NCI-H2227 treated with DMSO at 0.1 percent for 48 hours (cell line): Measurements from ENCODE around the gene CLPX.
"Not testable (repeated sequence)": the region's sequence is repeated elsewhere in the genome, so short reads cannot be mapped to it uniquely, and the experiment has no call there.

ENCODE experiments used
- DNase-seq: peaks from one replicate; lab custom pipeline; 2025; lab: John Stamatoyannopoulos, UW

CLPX gene

DNA sequence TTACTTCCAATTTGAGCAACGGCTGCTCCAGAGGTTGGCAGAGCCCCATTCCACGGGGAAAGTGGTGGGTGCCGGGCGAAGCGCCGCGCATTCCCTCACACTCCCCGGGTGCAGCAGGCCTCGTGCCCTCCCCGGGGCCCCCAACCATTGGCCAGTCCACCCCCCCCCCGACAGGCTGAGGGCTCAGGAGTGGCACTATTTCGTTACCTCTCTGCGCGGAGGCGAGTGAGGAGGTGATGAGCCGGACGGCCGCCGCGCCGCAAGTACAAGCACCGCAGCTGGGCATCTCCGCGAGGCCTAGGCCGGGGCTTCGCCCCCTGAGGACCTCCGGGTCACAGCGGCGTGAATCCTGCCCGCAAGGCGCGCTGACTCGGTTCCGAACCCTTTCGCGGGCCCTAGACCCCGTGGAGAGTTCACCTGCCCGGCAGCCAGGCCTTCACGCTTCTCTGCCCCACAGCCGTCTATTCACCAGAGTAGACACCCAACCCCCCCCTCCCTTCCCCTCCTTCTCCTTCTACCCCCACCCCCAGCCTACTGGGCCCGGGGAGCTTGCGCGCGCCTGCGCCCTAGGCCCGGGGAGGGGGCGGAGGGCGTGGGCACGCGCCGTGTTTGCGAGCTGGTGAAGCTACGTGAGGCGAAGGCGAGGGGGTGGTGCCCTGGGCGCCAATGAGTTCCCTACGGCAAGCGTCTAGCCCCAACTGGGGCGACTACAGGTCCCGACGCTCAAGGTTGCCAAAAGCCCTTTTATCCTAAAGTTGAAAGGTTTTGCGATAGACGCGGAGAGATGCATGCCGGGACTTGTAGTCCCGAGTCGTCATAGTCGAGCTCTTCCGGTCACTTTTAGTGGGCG lies at the start of gene CLPX:
Gene CLPX, minus strand, starts transcription at position 475 of the 850 bp plus-strand sequence. Its CDS starts 189 bp downstream, at position 286.
- peak; percentile 80 for DNase-seq

DNA sequence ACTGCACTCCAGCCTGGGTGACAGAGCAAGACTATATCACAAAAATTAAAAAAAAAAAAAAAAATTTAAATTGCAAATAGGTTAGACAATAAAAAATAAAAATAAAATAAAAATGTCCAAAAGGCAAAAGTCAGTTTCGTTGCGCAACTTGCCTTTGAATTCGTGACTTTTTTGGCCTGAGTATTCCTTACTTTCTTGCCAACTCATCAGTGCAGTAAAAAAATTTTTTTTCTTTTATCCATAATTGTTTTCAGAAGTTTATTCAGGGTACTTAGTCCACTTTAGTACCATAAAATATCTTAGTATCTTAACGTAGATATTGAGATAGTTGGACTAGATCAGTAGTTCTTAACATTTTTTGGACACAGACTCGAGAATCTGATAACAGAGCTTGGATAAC lies 48.6 kb upstream of the CLPX start:
- DNase-seq, result no peak

DNA sequence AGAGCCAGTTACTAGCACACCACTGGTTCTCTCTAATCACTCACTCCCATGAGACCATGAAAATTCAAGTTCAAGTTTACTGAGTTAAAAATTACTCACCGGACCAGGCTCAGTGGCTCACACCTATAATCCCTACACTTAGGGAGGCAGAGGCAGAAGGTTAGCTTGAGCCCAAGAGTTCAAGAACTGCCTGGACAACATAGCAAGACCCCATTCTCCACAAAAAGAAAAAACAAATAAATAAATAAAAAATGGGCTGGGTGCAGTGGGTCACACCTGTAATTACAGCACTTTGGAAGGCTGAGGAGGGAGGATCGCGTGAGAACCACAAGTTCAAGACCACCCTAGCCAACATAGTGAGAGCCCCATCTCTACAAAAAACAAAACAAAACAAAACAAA lies 47.4 kb upstream of the CLPX start:
- no peak for DNase-seq

DNA sequence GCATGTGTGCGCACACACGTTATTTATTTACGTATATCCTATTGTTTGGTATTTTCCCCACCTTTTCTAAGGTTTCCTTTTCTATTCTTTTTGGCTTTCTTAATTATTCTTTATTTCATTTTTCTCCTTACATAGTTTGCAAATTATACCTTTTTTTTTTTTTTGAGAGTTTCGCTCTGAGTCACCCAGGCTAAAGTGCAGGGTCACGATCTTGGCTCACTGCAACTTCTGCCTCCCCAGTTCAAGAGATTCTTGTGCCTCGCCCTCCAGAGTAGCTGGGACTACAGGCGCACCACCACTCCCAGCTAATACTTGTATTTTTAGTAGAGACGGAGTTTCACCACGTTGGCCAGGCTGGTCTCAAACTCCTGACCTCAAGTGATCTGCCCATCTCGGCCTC lies 46.2 kb upstream of the CLPX start:
- DNase-seq, result no peak

DNA sequence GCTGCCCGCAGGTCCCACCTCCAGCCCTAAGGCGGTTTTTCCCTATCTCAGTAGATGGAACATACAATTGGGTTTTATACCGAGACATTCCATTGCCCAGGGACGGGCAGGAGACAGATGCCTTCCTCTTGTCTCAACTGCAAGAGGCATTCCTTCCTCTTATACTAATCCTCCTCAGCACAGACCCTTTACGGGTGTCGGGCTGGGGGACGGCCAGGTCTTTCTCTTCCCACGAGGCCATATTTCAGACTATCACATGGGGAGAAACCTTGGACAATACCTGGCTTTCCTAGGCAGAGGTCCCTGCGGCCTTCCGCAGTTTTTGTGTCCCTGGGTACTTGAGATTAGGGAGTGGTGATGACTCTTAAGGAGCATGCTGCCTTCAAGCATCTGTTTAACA lies 41.8 kb upstream of the CLPX start:
- DNase-seq, result not testable (repeated sequence)

DNA sequence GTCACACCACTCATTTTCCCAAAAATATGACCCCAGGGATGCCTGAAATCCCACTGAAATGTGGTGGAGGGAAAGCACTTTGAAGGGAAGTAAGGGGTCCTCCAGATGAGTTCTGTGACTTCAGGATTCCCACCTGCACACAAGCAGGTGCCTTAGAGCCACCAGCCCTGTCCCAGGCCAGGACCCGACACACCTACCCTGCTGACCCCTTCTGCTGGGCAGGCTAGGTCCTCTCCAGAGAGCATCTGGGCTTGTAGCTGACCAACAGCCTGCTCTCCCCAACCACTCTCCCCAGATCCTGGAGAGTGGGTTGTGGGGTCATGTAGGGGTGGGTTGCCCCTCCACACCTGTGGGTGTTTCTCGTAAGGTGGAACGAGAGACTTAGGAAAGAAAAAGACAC lies 41.1 kb upstream of the CLPX start:
- DNase-seq, result no peak

DNA sequence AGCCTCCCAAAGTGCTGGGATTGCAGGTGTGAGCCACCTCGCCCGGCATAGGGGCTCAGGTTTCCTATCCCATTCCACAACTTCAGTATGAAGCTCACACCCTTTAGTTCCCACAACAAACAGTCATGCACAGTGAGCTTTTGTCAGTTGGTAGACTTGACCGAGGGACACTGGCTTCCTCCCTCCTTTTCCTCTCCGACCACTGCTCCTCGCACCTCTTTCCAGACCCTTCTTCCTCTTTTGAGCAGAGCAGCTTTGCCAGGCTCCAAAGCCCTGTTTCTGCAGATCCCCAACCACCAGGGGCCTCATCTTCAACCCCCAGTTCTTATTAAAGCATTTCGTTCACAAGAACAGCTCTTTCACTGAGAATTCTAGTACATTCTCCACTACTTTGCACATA lies 38.9 kb upstream of the CLPX start:
- DNase-seq, result no peak

DNA sequence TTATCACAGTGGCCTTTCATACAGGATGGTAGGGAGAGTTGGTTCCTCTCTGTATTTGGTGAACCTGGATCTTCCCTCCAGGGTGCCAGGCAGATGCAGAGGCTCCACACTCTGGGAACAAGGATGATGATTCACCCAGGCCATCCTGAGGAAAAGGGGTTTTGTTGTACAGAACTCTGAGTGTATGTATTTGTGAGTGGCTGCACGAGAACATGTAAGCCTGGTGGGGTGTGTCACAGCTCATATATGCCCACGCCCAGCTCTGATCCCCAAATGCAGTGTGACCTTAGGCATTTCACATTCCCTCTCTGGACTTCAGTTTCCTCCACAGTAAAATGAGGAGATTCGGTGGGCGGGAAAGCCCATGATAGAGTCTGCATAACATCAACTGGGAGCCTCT lies 37.7 kb upstream of the CLPX start:
- no peak for DNase-seq

DNA sequence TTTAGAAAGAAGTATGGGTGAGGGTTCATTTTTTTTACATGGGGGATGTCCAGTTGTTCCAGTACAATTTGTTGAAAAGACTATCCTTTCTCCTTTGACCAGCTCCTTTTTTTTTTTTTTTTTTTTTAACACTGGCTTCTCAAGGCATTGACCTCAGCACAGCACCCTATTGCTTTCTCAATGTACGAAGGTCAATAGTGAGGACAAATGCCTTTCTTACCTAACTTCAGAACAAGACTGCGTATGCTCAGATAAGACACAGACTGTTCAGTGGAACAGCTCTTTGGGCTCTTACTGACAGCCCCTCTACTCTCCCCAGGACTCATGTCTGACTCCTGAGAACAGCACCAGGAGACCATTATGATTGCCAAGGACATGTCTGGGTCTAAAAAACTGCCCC lies 36.6 kb upstream of the CLPX start:
- DNase-seq, result no peak

DNA sequence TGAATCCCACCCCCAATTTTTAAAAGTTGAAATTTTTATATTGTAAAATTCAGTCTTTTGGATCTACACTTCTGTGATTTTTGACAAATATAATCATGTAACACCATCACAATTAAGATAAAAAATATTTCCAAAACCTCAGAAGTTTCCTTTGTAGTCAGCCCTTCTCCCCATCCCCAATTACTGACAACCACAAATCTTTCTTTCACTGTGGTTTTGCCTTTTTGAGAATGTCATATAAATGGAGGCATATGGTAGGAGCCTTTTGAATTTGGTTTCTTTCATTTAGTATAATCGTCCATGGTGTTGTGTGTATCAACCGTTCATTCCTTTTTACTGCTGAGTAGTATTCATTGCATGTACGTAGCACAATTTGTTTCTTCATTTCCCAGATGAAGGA lies 34.0 kb upstream of the CLPX start:
- DNase-seq, result no peak

DNA sequence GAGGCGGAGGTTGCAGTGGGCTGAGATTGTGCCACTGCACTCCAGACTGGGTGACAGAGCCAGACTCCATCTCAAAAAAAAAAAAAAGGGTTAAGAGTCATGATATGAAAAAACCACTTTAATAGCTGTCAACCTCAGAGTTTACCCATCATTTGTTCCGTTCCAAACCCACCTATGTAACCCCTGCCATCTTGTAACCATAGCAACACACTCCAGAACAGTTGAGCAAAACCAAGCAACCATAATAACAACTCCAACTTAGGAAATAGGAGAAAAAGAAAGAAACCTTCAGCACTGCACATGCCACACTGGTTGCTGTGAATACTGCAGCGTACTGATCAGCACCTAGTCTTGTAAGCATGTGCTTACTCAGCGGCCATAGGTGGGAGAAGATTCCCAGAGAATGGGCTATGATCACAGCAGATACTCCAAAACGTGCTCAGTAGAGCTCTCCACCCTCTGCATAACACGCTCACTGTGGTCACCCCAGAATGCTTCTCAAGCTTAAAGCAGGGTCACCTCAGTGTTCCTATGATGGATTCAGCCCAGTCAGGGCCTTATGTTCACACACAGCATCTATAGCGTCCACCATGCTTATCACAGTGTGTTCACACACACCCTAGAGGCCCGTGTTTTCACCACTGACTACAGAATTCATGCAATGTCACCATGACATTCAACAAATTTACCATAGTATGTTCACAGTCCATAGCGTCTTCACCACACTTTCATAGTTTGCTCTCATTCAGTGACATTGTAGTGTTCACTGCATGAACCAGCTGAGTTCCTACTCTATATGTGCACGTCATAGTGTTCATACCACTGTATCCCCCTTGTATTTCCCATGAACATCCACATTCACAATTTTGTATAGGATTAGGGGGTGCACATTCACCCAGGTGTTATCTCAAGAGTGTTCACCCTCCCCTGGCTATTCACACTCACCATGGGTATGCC lies 32.7 kb upstream of the CLPX start:
- no peak for DNase-seq

DNA sequence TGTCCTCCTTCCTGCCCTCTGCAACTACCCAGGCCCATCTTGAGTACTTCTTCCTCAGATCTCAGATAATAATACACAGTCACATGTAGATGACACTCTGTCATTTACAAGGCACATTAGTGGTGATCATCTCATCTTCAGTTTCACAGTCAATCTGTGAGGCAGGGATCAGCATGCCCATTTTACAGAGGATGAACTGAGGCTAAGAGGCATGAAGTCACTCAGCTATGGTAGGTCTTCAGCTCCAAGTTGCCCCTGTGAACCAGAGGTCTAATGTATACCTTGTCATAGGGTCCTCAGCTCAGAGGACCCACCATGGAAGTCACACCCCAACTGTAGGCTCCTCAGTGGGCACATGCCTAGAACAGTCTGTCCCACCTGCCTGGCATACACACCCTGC lies 30.4 kb upstream of the CLPX start:
- DNase-seq, result no peak

DNA sequence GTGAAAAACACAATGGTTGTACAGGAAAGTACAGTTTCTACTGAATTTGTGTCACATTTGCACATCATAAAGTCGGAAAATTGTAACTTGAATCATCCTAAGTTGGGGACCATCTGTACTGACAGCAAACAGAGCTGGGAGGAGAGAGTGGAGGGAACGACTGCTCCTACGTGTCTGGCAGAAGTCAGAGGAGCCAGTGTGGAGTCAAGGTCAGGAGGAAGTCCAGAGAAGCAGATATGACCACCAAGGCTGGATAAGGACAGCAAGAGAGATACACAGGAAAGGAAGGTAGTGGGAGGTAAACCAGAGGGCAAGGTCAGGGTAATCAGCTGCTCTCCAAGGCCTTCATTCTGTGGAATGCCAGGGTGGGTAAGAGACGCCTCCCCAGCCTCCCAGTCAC lies 28.9 kb upstream of the CLPX start:
- no peak for DNase-seq

DNA sequence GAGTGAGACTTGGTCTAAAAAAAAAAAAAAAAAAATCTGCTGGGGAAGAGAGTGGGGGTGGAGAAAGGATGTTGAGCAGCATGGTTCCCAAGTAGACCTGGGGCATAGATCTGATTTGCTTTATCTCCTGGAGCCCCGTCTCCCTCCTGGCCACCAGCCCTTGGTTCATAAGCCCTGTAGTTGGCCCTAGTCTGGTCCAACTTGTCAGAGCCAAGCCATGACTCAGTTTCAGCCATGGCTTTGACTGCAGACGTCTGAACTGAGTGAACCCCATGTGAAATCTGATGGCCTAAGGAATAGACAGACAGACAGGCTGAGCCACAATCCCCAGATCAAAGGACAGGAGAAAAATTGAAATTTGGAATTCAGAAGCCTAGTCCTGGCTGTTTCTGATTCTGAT lies 28.1 kb upstream of the CLPX start:
- no peak for DNase-seq

DNA sequence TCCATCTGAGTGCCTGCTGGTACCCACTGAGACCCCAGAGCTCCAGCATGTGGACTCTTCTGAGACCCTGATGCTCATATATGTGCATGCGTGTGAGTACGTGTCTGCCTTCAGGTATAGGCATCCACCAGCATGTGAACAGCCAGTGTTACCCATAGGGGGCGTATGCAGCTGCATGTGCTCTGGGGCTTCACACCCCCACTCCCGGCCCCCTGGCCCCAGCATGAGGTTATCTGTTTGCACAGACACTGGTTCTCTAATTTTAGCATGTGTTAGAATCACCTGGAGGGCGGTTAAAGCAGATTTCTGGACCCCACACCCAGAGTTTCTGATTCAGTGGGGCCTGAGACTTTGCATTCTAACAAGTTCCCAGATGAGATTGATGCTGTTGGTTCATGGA lies 27.0 kb upstream of the CLPX start:
- DNase-seq, result no peak

DNA sequence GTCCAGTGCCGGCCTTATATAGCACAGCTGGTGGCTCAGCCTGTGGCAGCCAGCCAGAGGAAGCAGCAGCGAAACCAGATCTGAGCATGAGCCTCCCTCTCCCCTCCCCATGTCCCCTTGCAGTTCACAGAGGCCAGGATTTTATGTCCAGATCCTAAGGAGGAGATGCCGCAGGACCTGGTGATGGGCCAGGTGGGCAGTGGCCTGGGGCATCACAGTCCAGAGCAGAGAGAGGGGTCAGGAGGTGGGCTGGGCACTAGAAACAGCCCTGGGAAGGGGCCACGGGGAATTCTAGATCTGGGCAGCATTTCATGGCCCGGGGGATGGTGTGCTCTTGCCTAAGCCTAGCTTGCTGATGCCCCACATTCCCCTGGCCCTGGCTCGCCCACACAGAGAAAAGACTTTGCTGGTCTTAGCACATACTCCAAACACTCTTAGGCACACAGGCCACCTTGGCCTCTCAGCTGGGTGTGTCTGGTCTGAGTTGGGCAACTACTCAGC lies 26.4 kb upstream of the CLPX start:
- no peak for DNase-seq

DNA sequence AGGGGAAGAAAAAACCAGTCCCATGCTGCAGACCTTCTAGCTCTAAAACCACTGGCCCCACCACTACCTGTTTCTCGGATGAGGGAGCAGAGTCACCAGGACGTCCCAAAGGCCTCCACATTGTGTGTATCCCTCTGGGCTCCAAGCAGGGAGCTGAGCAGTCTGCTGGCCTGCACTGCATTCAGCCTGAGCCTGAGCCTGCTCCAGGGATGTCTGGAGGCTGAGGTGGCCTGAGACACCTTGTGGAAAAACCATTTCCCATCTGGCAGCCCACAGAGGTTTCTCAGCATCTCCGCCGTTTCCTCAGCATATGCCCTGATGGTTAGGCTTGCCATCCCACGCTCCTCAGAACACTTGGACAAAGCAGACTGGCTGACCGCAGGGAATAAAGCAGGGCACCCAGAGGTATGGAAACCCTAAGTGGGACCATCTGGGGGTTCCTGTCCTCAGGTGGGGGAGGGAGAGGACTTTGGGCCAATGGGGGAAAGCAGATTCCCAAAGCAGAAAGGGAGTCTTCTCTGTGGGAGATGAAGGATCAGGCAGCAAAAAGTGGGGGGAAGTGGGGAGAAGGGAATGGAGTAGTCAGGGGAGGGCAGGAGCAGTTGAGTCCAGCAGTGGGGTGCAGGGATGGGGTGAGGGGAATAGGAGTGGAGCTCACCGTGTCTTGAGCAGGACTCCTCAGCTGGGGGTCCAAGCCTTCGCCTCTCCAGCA lies 25.8 kb upstream of the CLPX start, which contains the start of gene CILP:
Gene CILP, minus strand, starts transcription at position 704 of the 712 bp plus-strand sequence. CDS start 1,718 bp downstream, outside the sequence.
- no peak for DNase-seq

DNA sequence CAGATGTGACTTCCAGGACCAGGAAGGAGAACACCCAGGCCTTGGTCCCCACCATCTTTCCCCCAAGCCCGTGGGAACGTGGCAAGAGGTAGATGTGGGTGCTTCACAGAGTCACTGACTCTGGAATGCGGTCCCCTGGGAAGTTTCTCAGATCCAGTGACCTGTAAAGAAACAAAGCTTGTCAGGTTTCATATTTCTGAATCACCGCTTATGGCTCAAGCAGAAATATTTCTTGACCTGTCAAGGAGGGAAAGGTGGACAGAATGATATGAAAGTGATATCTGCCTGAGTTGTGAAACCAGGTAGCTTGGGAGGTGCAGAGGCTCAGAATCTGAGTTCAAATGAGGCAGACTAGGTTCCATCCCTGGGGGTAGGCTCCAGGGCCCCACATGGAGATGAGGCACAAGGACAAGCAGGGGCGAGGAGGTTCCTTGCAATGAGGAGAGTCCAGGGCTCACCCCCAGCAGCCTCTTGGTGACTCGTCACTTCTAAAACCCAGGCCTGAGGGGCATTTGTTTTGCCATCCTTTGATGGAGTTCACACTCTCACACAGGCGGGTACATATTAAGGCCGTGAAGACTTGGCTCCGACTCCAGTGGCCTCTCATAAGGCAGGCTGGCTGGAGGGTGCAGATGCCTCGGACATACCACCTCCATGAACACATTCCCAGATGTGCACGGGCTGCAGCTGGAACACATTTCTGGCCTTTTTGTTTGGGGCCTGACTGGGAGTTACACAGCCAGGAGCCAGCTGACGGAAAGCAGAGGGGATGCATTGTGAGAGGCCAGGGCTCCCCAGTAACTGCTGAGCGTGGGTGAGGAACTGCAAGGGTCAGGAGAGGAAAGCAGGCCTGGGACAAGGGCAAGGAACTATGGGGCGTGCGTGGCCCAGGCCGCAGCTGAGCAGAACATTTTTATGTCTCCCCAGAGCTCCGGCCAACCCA lies 24.8 kb upstream of the CLPX start:
- no peak for DNase-seq

DNA sequence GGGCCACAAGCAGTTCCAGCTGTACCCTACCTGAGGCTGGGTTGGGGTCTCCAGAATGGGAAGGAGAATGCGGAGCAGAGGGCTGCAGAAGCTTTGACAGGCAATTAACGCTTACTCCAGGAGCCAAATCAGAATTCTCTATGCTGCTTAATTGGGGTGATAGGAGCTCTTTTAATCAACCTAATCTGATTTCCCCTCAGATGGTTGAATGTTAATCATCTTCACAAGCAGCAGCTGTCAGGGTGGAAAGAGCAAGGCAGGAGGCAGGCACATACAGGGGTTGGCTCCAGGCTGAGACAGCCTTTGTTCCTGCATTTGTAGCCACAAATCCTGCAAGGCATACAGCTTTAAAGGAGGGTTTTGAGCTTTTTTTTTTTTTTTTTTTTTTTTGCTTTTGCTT lies 23.5 kb upstream of the CLPX start:
- DNase-seq, result no peak

DNA sequence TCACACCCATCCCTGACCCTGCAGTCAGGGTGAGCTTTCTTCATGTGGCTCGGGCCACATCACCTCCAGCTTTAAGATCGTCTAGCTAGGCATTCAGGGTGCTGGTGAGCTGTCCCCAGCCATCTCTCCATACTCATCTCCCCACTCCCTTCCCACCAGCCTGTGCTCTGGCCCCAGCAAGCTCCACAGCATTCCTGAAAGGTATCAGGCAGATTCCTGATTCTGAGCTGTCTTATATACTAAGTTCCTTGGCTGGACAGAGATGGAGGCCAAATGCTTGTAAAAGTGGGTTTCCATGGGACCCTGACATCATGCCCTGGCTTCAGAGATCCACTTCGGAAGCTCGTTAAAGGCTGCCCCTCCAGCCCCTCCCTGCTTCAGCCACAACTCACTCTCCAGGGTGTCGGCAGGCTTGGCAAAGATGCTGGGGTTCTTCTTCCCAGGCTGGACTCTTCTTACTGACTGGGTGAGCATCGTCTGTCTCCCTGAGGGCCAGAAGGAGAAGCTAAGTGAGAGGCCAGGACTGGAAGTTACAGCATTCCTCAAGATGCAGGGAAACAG lies 22.2 kb upstream of the CLPX start:
- no peak for DNase-seq

DNA sequence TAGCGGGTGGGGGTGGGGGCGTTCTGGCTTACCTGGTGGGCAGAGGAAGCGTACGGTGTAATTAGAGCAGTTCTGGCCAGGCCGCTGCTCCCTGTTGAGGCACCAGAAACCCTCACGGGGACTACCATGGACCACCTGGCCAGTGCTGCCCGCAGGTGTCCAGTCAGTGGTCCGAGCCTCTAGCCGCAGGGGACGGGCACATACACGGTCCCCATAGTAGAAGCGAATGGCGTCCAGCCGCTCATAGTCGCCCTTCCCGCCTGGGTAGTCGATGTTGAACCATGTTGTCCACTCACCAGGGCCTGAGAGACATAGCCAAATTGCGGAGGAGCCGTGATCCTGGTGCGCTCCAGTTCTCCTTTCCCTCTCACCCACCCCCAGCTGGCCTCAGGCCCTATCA lies 21.6 kb upstream of the CLPX start:
- DNase-seq, result no peak
